HL-60 (cell line): ENCODE results near the gene CRNKL1.

ENCODE experiments used
- DNase-seq, 2 experiments: peaks; one replicate each; pipeline ENCODE4 v3.0.0-alpha.2; 2010 to 2020; ENCODE audit warnings: low read depth in 1 of 2, low spot score in 1 of 2
- H3K27ac ChIP-seq: fragments of 250-450 bp; sonication (Bioruptor Pico); replicated peaks from 2 replicates; pipeline ENCODE4 v1.5.1; 2020; ENCODE audit warnings: mild to moderate bottlenecking, moderate library complexity
- H3K27me3 ChIP-seq: fragments of 250-450 bp; sonication (Bioruptor Pico); 2 replicates; pipeline ENCODE4 v1.5.1; 2021; ENCODE audit warnings: mild to moderate bottlenecking, moderate library complexity; ENCODE audit not compliant: insufficient read depth, poor library complexity, severe bottlenecking
- H3K4me3 ChIP-seq: replicated peaks from 2 replicates; pipeline ENCODE4 v1.5.1; 2011; ENCODE audit warnings: mild to moderate bottlenecking, control low read depth, low read length; ENCODE audit not compliant: insufficient read depth
- CTCF ChIP-seq: IDR thresholded peaks from one replicate; pipeline ENCODE4 v1.5.1; 2011; ENCODE audit warnings: low read length, control low read depth, inconsistent platforms; ENCODE audit not compliant: insufficient read depth
- GABPA ChIP-seq: IDR thresholded peaks from 2 replicates; pipeline ENCODE4 v1.6.1; 2012; ENCODE audit warnings: low read depth
- POLR2AphosphoS5 ChIP-seq: IDR thresholded peaks from 2 replicates; pipeline ENCODE4 v1.6.1; 2012; ENCODE audit warnings: low read depth
- REST ChIP-seq: IDR thresholded peaks from 2 replicates; pipeline ENCODE4 v1.6.1; 2012; ENCODE audit warnings: low read depth; ENCODE audit not compliant: insufficient replicate concordance
- SPI1 ChIP-seq: IDR thresholded peaks from 2 replicates; pipeline ENCODE4 v1.6.1; 2012; ENCODE audit warnings: low read depth, mild to moderate bottlenecking, borderline replicate concordance

CRNKL1 gene

GRCh38 chr20:20051767-20052073, 546 bp downstream of the CRNKL1 start:
- no peak for DNase-seq
- H3K27ac ChIP-seq: peak overlapping the region; percentile 73
- peak overlapping the region; percentile 92 for H3K4me3 ChIP-seq
- no peaks in the 10 kb centered on the region for H3K27me3 ChIP-seq
- TF ChIP-seq SPI1 (no peak), CTCF (no peak), REST (no peak), GABPA (no peak), POLR2AphosphoS5 (no peak)

GRCh38 chr20:20039752-20040387, 12.4 kb downstream of the CRNKL1 start:
- Histone ChIP-seq H3K4me3 (no peak overlapping the region), H3K27ac (no peak overlapping the region), H3K27me3 (no peaks in the 10 kb centered on the region)
- DNase-seq: no peak
- no peak for TF ChIP-seq SPI1
- TF ChIP-seq CTCF: no peak
- no peak for TF ChIP-seq POLR2AphosphoS5
- no peak for TF ChIP-seq GABPA
- TF ChIP-seq REST: no peak

- TF ChIP-seq GABPA (no peak), POLR2AphosphoS5 (no peak), REST (no peak), SPI1 (no peak), CTCF (no peak)
- no peaks in the 10 kb centered on the region for H3K27me3 ChIP-seq
- H3K4me3 ChIP-seq: no peak overlapping the region
- H3K27ac ChIP-seq: no peak overlapping the region
- no peak for DNase-seq
Measured at GRCh38 chr20:20038586-20038985, 13.7 kb downstream of the CRNKL1 start.
